Fibroblast of the aortic adventitia (primary cell): Measurements from ENCODE around the gene ANXA11. TPM values are rescaled to one million over a fixed set of nuclear protein-coding genes. Genes with fewer than 3 reads are reported as not detected.
"Not testable (repeated sequence)": the region's sequence is repeated elsewhere in the genome, so short reads cannot be mapped to it uniquely, and the experiment has no call there.

Experiments
- DNase-seq: peaks from one replicate; pipeline ENCODE4 v3.0.0-alpha.2; 2010; ENCODE audit warnings: low read depth
- H3K4me3 ChIP-seq: 2 replicates; pipeline ENCODE4 v1.5.1; 2011; ENCODE audit warnings: low read depth, mild to moderate bottlenecking, control low read depth, low read length, moderate library complexity
- total RNA-seq: library from RNA; depleted of rRNA; stranded (reverse); fragments of >200 nt; gene quantifications from 2 replicates; pipeline ENCODE4 v1.2.3, GENCODE V29; 2012; ENCODE audit warnings: low replicate concordance
- TF ChIP-seq, protein P1 (sequence below): IDR thresholded peaks from 2 replicates; pipeline ENCODE4 v1.5.1; 2011; ENCODE audit warnings: mild to moderate bottlenecking, low read length, control low read depth, inconsistent platforms; ENCODE audit not compliant: insufficient read depth

ANXA11 gene
- total RNA-seq, 1 donor = 153 TPM

- no peak overlapping the region for H3K4me3 ChIP-seq
- DNase-seq = no peak
- TF ChIP-seq, protein P1, sequence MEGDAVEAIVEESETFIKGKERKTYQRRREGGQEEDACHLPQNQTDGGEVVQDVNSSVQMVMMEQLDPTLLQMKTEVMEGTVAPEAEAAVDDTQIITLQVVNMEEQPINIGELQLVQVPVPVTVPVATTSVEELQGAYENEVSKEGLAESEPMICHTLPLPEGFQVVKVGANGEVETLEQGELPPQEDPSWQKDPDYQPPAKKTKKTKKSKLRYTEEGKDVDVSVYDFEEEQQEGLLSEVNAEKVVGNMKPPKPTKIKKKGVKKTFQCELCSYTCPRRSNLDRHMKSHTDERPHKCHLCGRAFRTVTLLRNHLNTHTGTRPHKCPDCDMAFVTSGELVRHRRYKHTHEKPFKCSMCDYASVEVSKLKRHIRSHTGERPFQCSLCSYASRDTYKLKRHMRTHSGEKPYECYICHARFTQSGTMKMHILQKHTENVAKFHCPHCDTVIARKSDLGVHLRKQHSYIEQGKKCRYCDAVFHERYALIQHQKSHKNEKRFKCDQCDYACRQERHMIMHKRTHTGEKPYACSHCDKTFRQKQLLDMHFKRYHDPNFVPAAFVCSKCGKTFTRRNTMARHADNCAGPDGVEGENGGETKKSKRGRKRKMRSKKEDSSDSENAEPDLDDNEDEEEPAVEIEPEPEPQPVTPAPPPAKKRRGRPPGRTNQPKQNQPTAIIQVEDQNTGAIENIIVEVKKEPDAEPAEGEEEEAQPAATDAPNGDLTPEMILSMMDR = no peak
Measured at GRCh38 chr10:80141696-80142460, 63.5 kb downstream of the ANXA11 start.

- no peak overlapping the region for H3K4me3 ChIP-seq
Measured at GRCh38 chr10:80140251-80140650, 65.1 kb downstream of the ANXA11 start.

DNA sequence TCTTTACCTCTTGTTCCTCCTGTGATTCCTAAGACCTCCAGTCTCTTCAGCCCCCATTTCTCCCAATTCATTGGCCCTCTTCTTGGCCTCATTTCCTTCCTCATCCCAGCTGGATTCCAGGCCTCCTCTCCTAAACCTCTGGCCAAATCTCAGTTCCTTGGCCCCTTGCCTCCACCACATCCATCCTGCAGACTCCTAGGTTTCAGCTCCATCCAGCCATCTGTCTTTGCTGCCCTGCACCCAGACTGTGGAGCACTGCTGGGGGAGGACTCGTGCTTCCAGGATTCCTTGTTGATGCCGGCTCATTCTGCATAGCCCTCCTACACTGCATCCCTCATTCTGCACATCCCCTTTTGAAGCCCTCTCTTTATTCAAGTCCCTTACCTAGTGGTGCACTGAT is 66.1 kb downstream of the ANXA11 start:
- TF ChIP-seq, protein P1 = no peak
- H3K4me3 ChIP-seq = no peak overlapping the region
- no peak for DNase-seq

More at GRCh38 chr10:80140251-80140650, 65.1 kb downstream of the ANXA11 start:
- no peak for DNase-seq
- TF ChIP-seq, protein P1 = no peak

DNA sequence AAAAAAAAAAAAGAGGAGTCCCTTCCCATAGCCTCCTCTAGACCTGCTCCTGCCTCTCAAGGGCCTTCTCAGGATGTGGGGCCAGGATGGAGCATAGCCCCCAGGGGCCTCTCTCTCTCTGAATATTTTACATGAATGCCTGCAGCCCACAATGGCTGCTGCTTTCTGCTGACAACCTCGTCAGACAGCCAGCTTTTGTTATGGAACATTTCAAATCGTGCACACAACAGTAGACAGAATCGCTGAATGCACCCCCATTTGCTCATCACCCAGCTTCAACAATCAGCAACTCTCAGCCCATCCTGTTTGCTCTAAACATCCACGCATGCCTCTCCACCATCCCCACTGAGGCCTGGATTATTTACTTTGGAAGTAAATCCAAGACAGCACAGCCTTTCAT is 67.4 kb downstream of the ANXA11 start:
- H3K4me3 ChIP-seq = no peak overlapping the region
- TF ChIP-seq, protein P1 = no peak
- DNase-seq = no peak

DNA sequence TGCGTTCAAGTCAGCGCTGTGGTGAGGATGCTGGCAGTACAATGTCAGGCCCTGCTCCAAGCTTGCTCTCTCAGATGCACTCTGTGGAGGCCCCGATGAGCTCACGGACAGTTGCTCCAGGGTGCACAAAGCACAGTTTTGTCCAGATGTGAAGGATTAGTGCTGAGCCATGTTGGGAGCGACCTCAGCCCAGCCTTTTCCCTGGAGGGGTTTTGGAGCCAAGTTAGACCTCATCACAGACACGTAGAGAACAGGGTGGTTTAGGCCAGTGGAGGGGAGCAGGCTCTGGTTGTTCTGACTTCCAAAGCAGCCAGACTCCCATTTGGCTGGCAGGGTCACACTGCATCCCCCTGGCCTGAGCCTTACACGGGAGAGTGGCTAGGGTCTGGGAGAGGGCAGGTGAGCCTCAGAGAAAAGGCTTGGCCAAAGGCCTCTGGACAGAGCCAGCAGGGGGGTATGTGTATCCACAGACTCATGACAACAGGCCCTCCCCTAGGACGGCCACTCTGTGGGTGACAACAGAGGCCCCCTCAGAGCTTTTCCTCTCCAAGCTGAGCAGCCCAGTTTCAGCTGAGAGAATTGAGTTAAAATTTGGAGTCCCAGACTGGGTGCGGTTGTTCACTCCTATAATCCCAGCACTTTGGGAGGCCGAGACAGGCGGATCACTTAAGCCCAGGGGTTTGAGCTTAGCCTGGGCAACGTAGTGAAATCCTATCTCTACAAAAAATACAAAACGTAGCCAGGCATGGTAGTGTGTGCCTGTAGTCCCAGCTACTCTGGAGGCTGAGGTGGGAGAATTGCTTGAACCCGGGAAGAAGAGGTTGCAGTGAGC is 68.1 kb downstream of the ANXA11 start:
- TF ChIP-seq, protein P1 = no peak
- peak; percentile 93 for DNase-seq
- no peak overlapping the region for H3K4me3 ChIP-seq

DNA sequence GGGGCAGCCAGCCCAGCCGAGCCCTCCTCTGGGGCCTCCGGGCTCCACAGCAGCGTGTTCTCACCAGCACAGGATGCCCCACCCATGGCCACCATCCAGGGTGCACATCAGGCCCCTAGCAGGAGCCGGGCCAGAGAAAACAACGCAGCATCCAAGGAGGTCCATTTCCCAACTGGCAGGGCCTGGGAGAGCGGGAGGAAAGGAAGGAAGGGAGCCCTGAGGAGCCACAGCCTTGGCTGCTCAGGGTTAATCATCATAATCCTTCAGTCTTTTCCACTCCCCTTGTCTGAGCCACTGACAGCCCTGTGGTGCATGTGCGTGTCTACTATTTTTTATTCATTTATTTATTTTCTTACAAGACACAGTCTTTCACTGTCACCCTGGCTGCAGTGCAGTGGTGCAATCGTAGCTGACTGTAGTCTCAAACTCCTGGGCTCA is 69.2 kb downstream of the ANXA11 start:
- H3K4me3 ChIP-seq = no peak overlapping the region
- TF ChIP-seq, protein P1 = no peak

GRCh38 chr10:80133687-80134086 is 71.7 kb downstream of the ANXA11 start:
- DNase-seq = not testable (repeated sequence)
- peak overlapping the region; percentile 78 for H3K4me3 ChIP-seq

More for the DNA sequence above, 69.2 kb downstream of the ANXA11 start:
- peak; percentile 99 for DNase-seq
